CD14-positive monocyte (primary cell): ENCODE data around the gene PRAMEF17. TPM values are rescaled to one million over a fixed set of nuclear protein-coding genes. Genes with fewer than 3 reads are reported as not detected.
A peak's percentile ranks its signal among the peaks of the same experiment; 100 is the strongest.
"Not testable (repeated sequence)": the region's sequence is repeated elsewhere in the genome, so short reads cannot be mapped to it uniquely, and the experiment has no call there.

ENCODE experiments used
- DNase-seq, 3 donors: peaks; one replicate each; pipeline ENCODE4 v3.0.0-alpha.2; 2011 to 2022
- H2AFZ ChIP-seq: 2 replicates; pipeline ENCODE4 v1.6.0; 2012; ENCODE audit warnings: mild to moderate bottlenecking, low read depth, low read length, inconsistent platforms; ENCODE audit not compliant: insufficient read depth, poor library complexity, severe bottlenecking
- H3K27ac ChIP-seq, 2 donors: 1 replicate in 1 of 2; 2 replicates in 1 of 2; pipeline ENCODE4 v1.5.1; 2012 to 2013; ENCODE audit warnings: low read length in 2 of 2, control low read depth in 1 of 2, inconsistent platforms in 1 of 2, low read depth in 1 of 2, mild to moderate bottlenecking in 1 of 2
- H3K27me3 ChIP-seq, 2 donors: one replicate each; pipeline versions ENCODE4 v1.6.0 to v1.6.1; 2011 to 2013; ENCODE audit warnings: low read length in 2 of 2; ENCODE audit not compliant: control insufficient read depth in 2 of 2, insufficient read depth in 2 of 2
- H3K36me3 ChIP-seq, 2 donors: replicated peaks in 1 of 2; 1 replicate in 1 of 2; 2 replicates in 1 of 2; pipeline versions ENCODE4 v1.5.1 to v1.6.1; 2012 to 2013; ENCODE audit warnings: low read length in 2 of 2, control low read depth in 1 of 2, inconsistent platforms in 1 of 2, mild to moderate bottlenecking in 1 of 2; ENCODE audit not compliant: insufficient read depth in 2 of 2, control insufficient read depth in 1 of 2
- H3K4me1 ChIP-seq, 2 donors: 1 replicate in 1 of 2; 2 replicates in 1 of 2; pipeline versions ENCODE4 v1.5.1 to v1.6.1; 2012 to 2013; ENCODE audit warnings: low read length in 2 of 2, control low read depth in 1 of 2, inconsistent platforms in 1 of 2, mild to moderate bottlenecking in 1 of 2, moderate library complexity in 1 of 2; ENCODE audit not compliant: insufficient read depth in 2 of 2, control insufficient read depth in 1 of 2
- H3K4me2 ChIP-seq: replicated peaks from 2 replicates; pipeline ENCODE3; 2012; ENCODE audit warnings: low read length, moderate library complexity, mild to moderate bottlenecking; ENCODE audit not compliant: poor library complexity, severe bottlenecking; ENCODE audit errors: extremely low read depth
- H3K4me3 ChIP-seq, 3 experiments: fragments of 200-600 bp in 1 of 3; sonication (generic) in 1 of 3; replicated peaks in 1 of 3; 1 replicate in 2 of 3; 2 replicates in 1 of 3; pipeline ENCODE4 v1.5.1; 2011 to 2013; ENCODE audit warnings: low read length in 3 of 3, mild to moderate bottlenecking in 3 of 3, control low read depth in 2 of 3, low read depth in 2 of 3, inconsistent platforms in 1 of 3, moderate library complexity in 1 of 3
- H3K79me2 ChIP-seq: 2 replicates; pipeline ENCODE4 v1.6.0; 2012; ENCODE audit warnings: mild to moderate bottlenecking, control low read depth, inconsistent platforms, low read length, moderate library complexity; ENCODE audit not compliant: insufficient read depth
- H3K9ac ChIP-seq: 2 replicates; pipeline ENCODE4 v1.6.0; 2017; ENCODE audit warnings: low read length, mild to moderate bottlenecking; ENCODE audit not compliant: insufficient read depth, poor library complexity, severe bottlenecking
- H3K9me3 ChIP-seq, 2 donors: replicated peaks in 1 of 2; 1 replicate in 1 of 2; 2 replicates in 1 of 2; pipeline versions ENCODE4 v1.5.1 to v1.6.1; 2012 to 2013; ENCODE audit warnings: low read length in 2 of 2, control low read depth in 1 of 2; ENCODE audit not compliant: control insufficient read depth in 1 of 2, insufficient read depth in 1 of 2
- H4K20me1 ChIP-seq: 2 replicates; pipeline ENCODE4 v1.6.0; 2012; ENCODE audit warnings: mild to moderate bottlenecking, low read length, control low read depth, moderate library complexity; ENCODE audit not compliant: insufficient read depth
- H3K27ac Mint-ChIP-seq, 7 donors: one replicate each; pipeline ENCODE4 v1.8.0; 2020; ENCODE audit warnings: mild to moderate bottlenecking in 7 of 7, mixed read lengths in 7 of 7, moderate library complexity in 6 of 7, inconsistent platforms in 2 of 7
- H3K27me3 Mint-ChIP-seq, 3 donors: one replicate each; pipeline ENCODE4 v1.8.0; 2021 to 2022; ENCODE audit warnings: low read depth in 3 of 3, mild to moderate bottlenecking in 3 of 3, mixed read lengths in 3 of 3, moderate library complexity in 3 of 3, inconsistent platforms in 1 of 3
- H3K36me3 Mint-ChIP-seq, 2 donors: one replicate each; pipeline ENCODE4 v1.8.0; 2020; ENCODE audit warnings: mixed read lengths in 2 of 2, inconsistent platforms in 1 of 2, mild to moderate bottlenecking in 1 of 2
- H3K4me1 Mint-ChIP-seq: one replicate; pipeline ENCODE4 v1.8.0; 2020; ENCODE audit warnings: mild to moderate bottlenecking, mixed read lengths
- H3K4me3 Mint-ChIP-seq, 2 donors: one replicate each; pipeline ENCODE4 v1.8.0; 2020; ENCODE audit warnings: mild to moderate bottlenecking in 2 of 2, mixed read lengths in 2 of 2, moderate library complexity in 1 of 2
- H3K9me3 Mint-ChIP-seq, 7 donors: one replicate each; pipeline ENCODE4 v1.8.0; 2020 to 2022; ENCODE audit warnings: mixed read lengths in 7 of 7, mild to moderate bottlenecking in 6 of 7, moderate library complexity in 6 of 7, inconsistent platforms in 2 of 7
- WGBS: methylation state at CpG from one replicate; pipeline ENCODE4 v1.1.5; 2013; ENCODE audit warnings: missing lambda C conversion rate; ENCODE audit not compliant: insufficient coverage; 5-methylcytosine and 5-hydroxymethylcytosine counted together
- intact Hi-C, 2 donors: fragments of 100-400 bp; cut with micrococcal nuclease; formaldehyde crosslinking; loops; one replicate each; pipeline versions ENCODE4 v1.15.0 to v1.15.1; 2023
- polyA plus RNA-seq, 3 donors: library from polyadenylated mRNA; depleted of rRNA in 1 of 3; unstranded in 2 of 3; stranded (reverse) in 1 of 3; fragments of 300-500 nt in 2 of 3; fragments of >200 nt in 1 of 3; fragmentation: Illumina TruSeq in 2 of 3; gene quantifications; 1 replicate in 2 of 3; 2 replicates in 1 of 3; pipeline ENCODE4 v1.2.3, GENCODE V29; 2012 to 2021
- TF ChIP-seq, protein P1 (sequence below): fragments of 200-600 bp; IDR thresholded peaks from one replicate; pipeline ENCODE4 v1.8.0; 2022; ENCODE audit warnings: antibody characterized with exemption, mild to moderate bottlenecking

The PRAMEF17 gene
- polyA plus RNA-seq, 3 donors, result not detected

- H3K4me2 ChIP-seq, H3K36me3 Mint-ChIP-seq, intact Hi-C loops, H3K9ac ChIP-seq, H3K27ac Mint-ChIP-seq, H3K27me3 ChIP-seq, H3K9me3 Mint-ChIP-seq, H3K27ac ChIP-seq, H3K4me1 ChIP-seq, DNase-seq, H3K36me3 ChIP-seq, H3K27me3 Mint-ChIP-seq, H4K20me1 ChIP-seq, H3K4me3 Mint-ChIP-seq, H3K9me3 ChIP-seq, H3K4me1 Mint-ChIP-seq, H2AFZ ChIP-seq, H3K4me3 ChIP-seq, H3K79me2 ChIP-seq: not testable (repeated sequence)
- no CpG with 5 or more reads among the region's 3 CpGs for WGBS
Observed at GRCh38 chr1:13366536-13366935, 22.9 kb upstream of the PRAMEF17 start.

GRCh38 chr1:13368544-13368943 is 20.9 kb upstream of the PRAMEF17 start:
- H3K4me3 Mint-ChIP-seq, H3K4me2 ChIP-seq, H3K27me3 ChIP-seq, H3K9ac ChIP-seq, DNase-seq, H3K79me2 ChIP-seq, H3K4me3 ChIP-seq, H3K4me1 ChIP-seq, H4K20me1 ChIP-seq, intact Hi-C loops, H3K27ac ChIP-seq, H3K9me3 ChIP-seq, H3K27me3 Mint-ChIP-seq, H3K9me3 Mint-ChIP-seq, H3K36me3 Mint-ChIP-seq, H3K36me3 ChIP-seq, H3K4me1 Mint-ChIP-seq, H2AFZ ChIP-seq: not testable (repeated sequence)
- H3K27ac Mint-ChIP-seq, result peak overlapping the region in 1 of 7 donors; percentile 72
- TF ChIP-seq, protein P1, sequence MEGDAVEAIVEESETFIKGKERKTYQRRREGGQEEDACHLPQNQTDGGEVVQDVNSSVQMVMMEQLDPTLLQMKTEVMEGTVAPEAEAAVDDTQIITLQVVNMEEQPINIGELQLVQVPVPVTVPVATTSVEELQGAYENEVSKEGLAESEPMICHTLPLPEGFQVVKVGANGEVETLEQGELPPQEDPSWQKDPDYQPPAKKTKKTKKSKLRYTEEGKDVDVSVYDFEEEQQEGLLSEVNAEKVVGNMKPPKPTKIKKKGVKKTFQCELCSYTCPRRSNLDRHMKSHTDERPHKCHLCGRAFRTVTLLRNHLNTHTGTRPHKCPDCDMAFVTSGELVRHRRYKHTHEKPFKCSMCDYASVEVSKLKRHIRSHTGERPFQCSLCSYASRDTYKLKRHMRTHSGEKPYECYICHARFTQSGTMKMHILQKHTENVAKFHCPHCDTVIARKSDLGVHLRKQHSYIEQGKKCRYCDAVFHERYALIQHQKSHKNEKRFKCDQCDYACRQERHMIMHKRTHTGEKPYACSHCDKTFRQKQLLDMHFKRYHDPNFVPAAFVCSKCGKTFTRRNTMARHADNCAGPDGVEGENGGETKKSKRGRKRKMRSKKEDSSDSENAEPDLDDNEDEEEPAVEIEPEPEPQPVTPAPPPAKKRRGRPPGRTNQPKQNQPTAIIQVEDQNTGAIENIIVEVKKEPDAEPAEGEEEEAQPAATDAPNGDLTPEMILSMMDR, result peak; percentile 10
- WGBS, result 93% methylated on average over 2 of the region's 4 CpGs

DNA sequence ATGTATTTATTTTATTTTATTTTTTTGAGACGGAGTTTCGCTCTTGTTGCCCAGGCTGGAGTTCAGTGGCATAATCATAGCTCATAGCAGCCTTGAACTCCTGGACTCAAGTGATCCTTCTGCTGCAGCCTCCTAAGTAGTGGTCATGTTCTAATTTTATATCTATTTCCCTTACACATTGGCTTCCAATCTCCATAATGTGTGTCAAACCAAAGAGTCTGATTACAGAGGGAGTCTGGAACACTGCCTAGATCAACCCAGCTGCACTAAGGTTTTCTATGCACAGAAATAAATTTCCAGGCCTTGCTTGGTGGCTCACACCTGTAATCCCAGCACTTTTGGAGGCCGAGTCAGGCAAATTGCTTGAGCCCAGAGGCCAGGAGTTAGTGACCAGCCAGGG is 10.4 kb upstream of the PRAMEF17 start:
- H3K4me3 ChIP-seq, H2AFZ ChIP-seq, H3K4me3 Mint-ChIP-seq, H3K4me2 ChIP-seq, intact Hi-C loops, H3K27ac Mint-ChIP-seq, H3K9ac ChIP-seq, H3K9me3 ChIP-seq, DNase-seq, H3K27ac ChIP-seq, H4K20me1 ChIP-seq, H3K36me3 ChIP-seq, H3K4me1 Mint-ChIP-seq, H3K4me1 ChIP-seq, H3K79me2 ChIP-seq, H3K27me3 ChIP-seq, H3K9me3 Mint-ChIP-seq, H3K36me3 Mint-ChIP-seq: not testable (repeated sequence)
- WGBS, result no CpG with 5 or more reads among the region's 3 CpGs
- H3K27me3 Mint-ChIP-seq, result peaks cover 4 to 13% (median 5%) of the 10 kb centered on the region in 3 donors

GRCh38 chr1:13380380-13380779 is 9.1 kb upstream of the PRAMEF17 start:
- peaks cover 4 to 13% (median 11%) of the 10 kb centered on the region in 3 donors for H3K27me3 Mint-ChIP-seq
- WGBS, result no CpG with 5 or more reads among the region's 3 CpGs
- H3K4me1 Mint-ChIP-seq, H3K36me3 ChIP-seq, H3K27me3 ChIP-seq, H3K79me2 ChIP-seq, H3K9me3 Mint-ChIP-seq, DNase-seq, H3K4me2 ChIP-seq, H2AFZ ChIP-seq, H3K4me3 Mint-ChIP-seq, H3K36me3 Mint-ChIP-seq, H3K4me3 ChIP-seq, H4K20me1 ChIP-seq, H3K27ac Mint-ChIP-seq, H3K9me3 ChIP-seq, H3K4me1 ChIP-seq, H3K27ac ChIP-seq, H3K9ac ChIP-seq: not testable (repeated sequence)
- intact Hi-C loops, result loop anchor here in 1 of 2 donors (10.0 kb wide), 1 partner anchor 146 kb away; no protein-coding TSS in a partner anchor
